Activated effector memory CD4-positive, alpha-beta T cell treated with anti-CD3 and anti-CD28 coated beads, Interleukin-2, amount 50 U/mL, for 16 hours (primary cell): Measurements from ENCODE around the gene BLID.

ENCODE experiments used
- DNase-seq: peaks from one replicate; pipeline ENCODE4 v3.0.0-alpha.2; 2020

The BLID gene

GRCh38 chr11:122103726-122104125 is 12.3 kb downstream of the BLID start:
- DNase-seq = no peak

- DNase-seq = no peak
Observed at GRCh38 chr11:122103321-122103720, 12.7 kb downstream of the BLID start.

GRCh38 chr11:122102426-122102825 is 13.6 kb downstream of the BLID start:
- no peak for DNase-seq

- no peak for DNase-seq
Observed at GRCh38 chr11:122101625-122102291, 14.3 kb downstream of the BLID start.

GRCh38 chr11:122100756-122101080 is 15.3 kb downstream of the BLID start:
- DNase-seq = no peak

GRCh38 chr11:122100037-122100755 is 15.8 kb downstream of the BLID start:
- no peak for DNase-seq

- no peak for DNase-seq
Observed at GRCh38 chr11:122099374-122100036, 16.5 kb downstream of the BLID start.

GRCh38 chr11:122098261-122098980 is 17.6 kb downstream of the BLID start:
- no peak for DNase-seq

GRCh38 chr11:122097419-122098001 is 18.5 kb downstream of the BLID start:
- DNase-seq = no peak

GRCh38 chr11:122096272-122097112 is 19.5 kb downstream of the BLID start:
- no peak for DNase-seq

GRCh38 chr11:122095681-122096262 is 20.2 kb downstream of the BLID start:
- no peak for DNase-seq

- no peak for DNase-seq
Observed at GRCh38 chr11:122094836-122095235, 21.2 kb downstream of the BLID start.

GRCh38 chr11:122093731-122094275 is 22.2 kb downstream of the BLID start:
- DNase-seq = no peak

GRCh38 chr11:122091835-122092234 is 24.2 kb downstream of the BLID start:
- DNase-seq = no peak

GRCh38 chr11:122089111-122089510 is 26.9 kb downstream of the BLID start:
- no peak for DNase-seq

GRCh38 chr11:122085712-122086111 is 30.3 kb downstream of the BLID start:
- no peak for DNase-seq

- DNase-seq = no peak
Observed at GRCh38 chr11:122085264-122085663, 30.8 kb downstream of the BLID start.

- DNase-seq = no peak
Observed at GRCh38 chr11:122082205-122082604, 33.8 kb downstream of the BLID start.

GRCh38 chr11:122081073-122081472 is 34.9 kb downstream of the BLID start:
- no peak for DNase-seq

GRCh38 chr11:122077459-122077858 is 38.6 kb downstream of the BLID start:
- DNase-seq = no peak

GRCh38 chr11:122076512-122077120 is 39.4 kb downstream of the BLID start:
- DNase-seq = no peak
